Measurements from ENCODE around the gene DR1. TPM values are rescaled to one million over a fixed set of nuclear protein-coding genes. Genes with fewer than 3 reads are reported as not detected.
"Not testable (repeated sequence)": the region's sequence is repeated elsewhere in the genome, so short reads cannot be mapped to it uniquely, and the experiment has no call there.

DR1 gene
- polyA plus RNA-seq, 2 donors, result 7.0 to 17.9 TPM

- no peaks in the 10 kb centered on the region for H3K9me3 ChIP-seq (ENCODE audit: control insufficient read depth in 2 of 2, insufficient read depth in 1 of 2, low read depth in 1 of 2, low read length in 1 of 2)
- no peaks in the 10 kb centered on the region for H3K27me3 ChIP-seq (ENCODE audit: control insufficient read depth in 1 of 2, insufficient read depth in 2 of 2, low read length in 2 of 2)
- peaks cover 0 to 3% of the 10 kb centered on the region in 2 donors for H3K36me3 ChIP-seq (ENCODE audit: control insufficient read depth in 2 of 2, insufficient read depth in 2 of 2, low read length in 1 of 2)
- no peaks in the 10 kb centered on the region for H3K4me1 ChIP-seq (ENCODE audit: control insufficient read depth in 2 of 2, insufficient read depth in 2 of 2, low read length in 1 of 2)
- 68 to 82% methylated on average over 3 of the region's 3 CpGs for WGBS, 2 donors
- no peak overlapping the region for H3K4me3 ChIP-seq (ENCODE audit: low read depth in 1 of 2, low read length in 2 of 2)
- no peak overlapping the region for H3K27ac ChIP-seq (ENCODE audit: low read depth in 2 of 2, low read length in 1 of 2)
Observed at GRCh38 chr1:93362237-93362636, 16.5 kb downstream of the DR1 start.

- H3K27me3 ChIP-seq (ENCODE audit: control insufficient read depth in 1 of 2, insufficient read depth in 2 of 2, low read length in 2 of 2), result no peaks in the 10 kb centered on the region
- H3K4me3 ChIP-seq (ENCODE audit: low read depth in 1 of 2, low read length in 2 of 2), result no peak overlapping the region
- no peak overlapping the region for H3K27ac ChIP-seq (ENCODE audit: low read depth in 2 of 2, low read length in 1 of 2)
- no peaks in the 10 kb centered on the region for H3K9me3 ChIP-seq (ENCODE audit: control insufficient read depth in 2 of 2, insufficient read depth in 1 of 2, low read depth in 1 of 2, low read length in 1 of 2)
- WGBS, 2 donors, result 90 to 92% methylated on average over 2 of the region's 2 CpGs
- H3K4me1 ChIP-seq (ENCODE audit: control insufficient read depth in 2 of 2, insufficient read depth in 2 of 2, low read length in 1 of 2), result no peaks in the 10 kb centered on the region
- peaks cover 0 to 3% of the 10 kb centered on the region in 2 donors for H3K36me3 ChIP-seq (ENCODE audit: control insufficient read depth in 2 of 2, insufficient read depth in 2 of 2, low read length in 1 of 2)
Observed at GRCh38 chr1:93365813-93366212, 20.1 kb downstream of the DR1 start.

DNA sequence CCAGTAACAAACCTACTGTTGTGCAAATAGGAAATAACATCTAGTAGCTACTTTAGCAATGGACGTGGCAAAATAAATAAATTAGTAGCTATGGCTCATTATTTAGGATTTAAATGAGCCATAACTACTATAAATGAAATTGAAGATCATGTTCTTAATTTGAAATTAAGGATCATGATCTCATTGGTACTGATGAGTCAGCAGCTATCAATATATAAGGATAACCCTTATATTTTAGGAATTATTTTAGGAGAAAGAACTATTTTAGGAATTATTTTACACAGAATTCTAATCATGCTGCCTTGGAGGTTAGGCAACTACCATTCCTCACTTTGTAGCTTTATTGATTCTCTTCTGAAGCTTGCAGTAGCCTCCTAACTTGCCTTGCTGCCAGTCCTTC lies 24.0 kb downstream of the DR1 start:
- Histone ChIP-seq H3K36me3 (ENCODE audit: control insufficient read depth in 2 of 2, insufficient read depth in 2 of 2, low read length in 1 of 2) (peaks cover 0 to 3% of the 10 kb centered on the region in 2 donors), H3K27me3 (ENCODE audit: control insufficient read depth in 1 of 2, insufficient read depth in 2 of 2, low read length in 2 of 2) (no peaks in the 10 kb centered on the region), H3K9me3 (ENCODE audit: control insufficient read depth in 2 of 2, insufficient read depth in 1 of 2, low read depth in 1 of 2, low read length in 1 of 2) (no peaks in the 10 kb centered on the region), H3K4me3 (ENCODE audit: low read depth in 1 of 2, low read length in 2 of 2) (no peak overlapping the region), H3K4me1 (ENCODE audit: control insufficient read depth in 2 of 2, insufficient read depth in 2 of 2, low read length in 1 of 2) (peaks cover 0 to under 1% of the 10 kb centered on the region in 2 donors), H3K27ac (ENCODE audit: low read depth in 2 of 2, low read length in 1 of 2) (no peak overlapping the region)
- 72 to 82% methylated on average over 1 of the region's 1 CpG for WGBS, 2 donors

- Histone ChIP-seq H3K27me3 (ENCODE audit: control insufficient read depth in 1 of 2, insufficient read depth in 2 of 2, low read length in 2 of 2) (no peaks in the 10 kb centered on the region), H3K9me3 (ENCODE audit: control insufficient read depth in 2 of 2, insufficient read depth in 1 of 2, low read depth in 1 of 2, low read length in 1 of 2) (peaks cover 0 to 3% of the 10 kb centered on the region in 2 donors), H3K36me3 (ENCODE audit: control insufficient read depth in 2 of 2, insufficient read depth in 2 of 2, low read length in 1 of 2) (no peaks in the 10 kb centered on the region), H3K4me3 (ENCODE audit: low read depth in 1 of 2, low read length in 2 of 2) (no peak overlapping the region), H3K4me1 (ENCODE audit: control insufficient read depth in 2 of 2, insufficient read depth in 2 of 2, low read length in 1 of 2) (peaks cover 0 to 3% of the 10 kb centered on the region in 2 donors), H3K27ac (ENCODE audit: low read depth in 2 of 2, low read length in 1 of 2) (no peak overlapping the region)
- WGBS, 2 donors, result 94 to 96% methylated on average over 5 of the region's 5 CpGs
Observed at GRCh38 chr1:93374334-93375106, 28.8 kb downstream of the DR1 start.

DNA sequence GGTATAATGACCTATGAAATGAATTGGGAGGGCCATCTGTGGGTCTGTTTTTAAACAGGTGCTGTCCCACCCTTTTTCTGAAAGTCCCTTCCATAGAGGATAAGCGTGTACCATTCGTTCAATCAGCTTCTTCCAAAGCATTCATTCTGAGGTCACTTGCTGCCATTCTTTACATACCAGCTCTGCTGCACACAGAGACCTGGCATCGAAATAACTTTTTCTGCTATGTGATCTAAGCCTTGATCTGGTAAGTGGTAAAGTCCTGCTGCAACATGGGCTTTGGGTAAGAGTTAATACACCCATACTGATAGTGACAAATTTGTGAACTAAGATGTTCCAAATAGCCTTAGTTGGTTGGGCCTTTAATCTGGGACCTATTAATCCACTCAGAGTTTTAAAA lies 38.9 kb downstream of the DR1 start:
- Histone ChIP-seq H3K4me3 (ENCODE audit: low read depth in 1 of 2, low read length in 2 of 2) (no peak overlapping the region), H3K9me3 (ENCODE audit: control insufficient read depth in 2 of 2, insufficient read depth in 1 of 2, low read depth in 1 of 2, low read length in 1 of 2) (peaks cover 0 to 7% of the 10 kb centered on the region in 2 donors), H3K27ac (ENCODE audit: low read depth in 2 of 2, low read length in 1 of 2) (no peak overlapping the region), H3K36me3 (ENCODE audit: control insufficient read depth in 2 of 2, insufficient read depth in 2 of 2, low read length in 1 of 2) (no peaks in the 10 kb centered on the region), H3K27me3 (ENCODE audit: control insufficient read depth in 1 of 2, insufficient read depth in 2 of 2, low read length in 2 of 2) (no peaks in the 10 kb centered on the region), H3K4me1 (ENCODE audit: control insufficient read depth in 2 of 2, insufficient read depth in 2 of 2, low read length in 1 of 2) (no peaks in the 10 kb centered on the region)
- WGBS, 2 donors, result 92 to 94% methylated on average over 3 of the region's 3 CpGs

GRCh38 chr1:93386268-93386667 lies 40.6 kb downstream of the DR1 start:
- not testable (repeated sequence) for H3K9me3 ChIP-seq (ENCODE audit: control insufficient read depth in 2 of 2, insufficient read depth in 1 of 2, low read depth in 1 of 2, low read length in 1 of 2); H3K4me1 ChIP-seq (ENCODE audit: control insufficient read depth in 2 of 2, insufficient read depth in 2 of 2, low read length in 1 of 2); H3K27ac ChIP-seq (ENCODE audit: low read depth in 2 of 2, low read length in 1 of 2); H3K4me3 ChIP-seq (ENCODE audit: low read depth in 1 of 2, low read length in 2 of 2); H3K36me3 ChIP-seq (ENCODE audit: control insufficient read depth in 2 of 2, insufficient read depth in 2 of 2, low read length in 1 of 2); H3K27me3 ChIP-seq (ENCODE audit: control insufficient read depth in 1 of 2, insufficient read depth in 2 of 2, low read length in 2 of 2)
- 86 to 90% methylated on average over 7 of the region's 7 CpGs for WGBS, 2 donors

GRCh38 chr1:93394514-93394913 lies 48.8 kb downstream of the DR1 start:
- no peak overlapping the region for H3K27ac ChIP-seq (ENCODE audit: low read depth in 2 of 2, low read length in 1 of 2)
- H3K9me3 ChIP-seq (ENCODE audit: control insufficient read depth in 2 of 2, insufficient read depth in 1 of 2, low read depth in 1 of 2, low read length in 1 of 2), result no peaks in the 10 kb centered on the region
- no peak overlapping the region for H3K4me3 ChIP-seq (ENCODE audit: low read depth in 1 of 2, low read length in 2 of 2)
- no peaks in the 10 kb centered on the region for H3K4me1 ChIP-seq (ENCODE audit: control insufficient read depth in 2 of 2, insufficient read depth in 2 of 2, low read length in 1 of 2)
- H3K36me3 ChIP-seq (ENCODE audit: control insufficient read depth in 2 of 2, insufficient read depth in 2 of 2, low read length in 1 of 2), result no peaks in the 10 kb centered on the region
- H3K27me3 ChIP-seq (ENCODE audit: control insufficient read depth in 1 of 2, insufficient read depth in 2 of 2, low read length in 2 of 2), result no peaks in the 10 kb centered on the region
- WGBS, 2 donors, result 97 to 98% methylated on average over 2 of the region's 2 CpGs

GRCh38 chr1:93395195-93395594 lies 49.5 kb downstream of the DR1 start:
- Histone ChIP-seq H3K9me3 (ENCODE audit: control insufficient read depth in 2 of 2, insufficient read depth in 1 of 2, low read depth in 1 of 2, low read length in 1 of 2) (no peaks in the 10 kb centered on the region), H3K36me3 (ENCODE audit: control insufficient read depth in 2 of 2, insufficient read depth in 2 of 2, low read length in 1 of 2) (no peaks in the 10 kb centered on the region), H3K27me3 (ENCODE audit: control insufficient read depth in 1 of 2, insufficient read depth in 2 of 2, low read length in 2 of 2) (no peaks in the 10 kb centered on the region), H3K4me3 (ENCODE audit: low read depth in 1 of 2, low read length in 2 of 2) (no peak overlapping the region), H3K27ac (ENCODE audit: low read depth in 2 of 2, low read length in 1 of 2) (no peak overlapping the region), H3K4me1 (ENCODE audit: control insufficient read depth in 2 of 2, insufficient read depth in 2 of 2, low read length in 1 of 2) (no peaks in the 10 kb centered on the region)
- 83 to 84% methylated on average over 1 of the region's 1 CpG for WGBS, 2 donors

GRCh38 chr1:93399781-93400180 lies 54.1 kb downstream of the DR1 start:
- H3K9me3 ChIP-seq (ENCODE audit: control insufficient read depth in 2 of 2, insufficient read depth in 1 of 2, low read depth in 1 of 2, low read length in 1 of 2), result no peaks in the 10 kb centered on the region
- H3K4me1 ChIP-seq (ENCODE audit: control insufficient read depth in 2 of 2, insufficient read depth in 2 of 2, low read length in 1 of 2), result no peaks in the 10 kb centered on the region
- H3K4me3 ChIP-seq (ENCODE audit: low read depth in 1 of 2, low read length in 2 of 2), result no peak overlapping the region
- H3K36me3 ChIP-seq (ENCODE audit: control insufficient read depth in 2 of 2, insufficient read depth in 2 of 2, low read length in 1 of 2), result no peaks in the 10 kb centered on the region
- no peak overlapping the region for H3K27ac ChIP-seq (ENCODE audit: low read depth in 2 of 2, low read length in 1 of 2)
- H3K27me3 ChIP-seq (ENCODE audit: control insufficient read depth in 1 of 2, insufficient read depth in 2 of 2, low read length in 2 of 2), result no peaks in the 10 kb centered on the region

DNA sequence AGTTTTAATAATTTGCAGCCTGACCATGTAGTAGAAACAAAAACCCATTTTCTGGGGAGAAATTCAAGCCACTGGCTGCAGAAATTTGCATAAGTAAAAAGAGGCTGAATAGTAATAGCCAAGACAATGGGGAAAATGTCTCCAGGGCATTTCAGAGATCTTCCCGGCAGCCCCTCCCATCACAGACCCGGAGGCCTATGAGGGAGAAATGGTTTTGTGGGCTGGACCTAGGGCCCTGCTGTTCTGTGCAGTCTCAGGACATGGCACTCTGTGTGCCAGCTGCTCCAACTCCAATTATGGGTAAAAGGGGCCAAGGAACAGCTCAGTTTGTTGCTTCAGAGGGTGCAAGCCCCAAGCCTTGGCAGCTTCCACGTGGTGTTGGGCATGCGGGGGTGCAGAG lies 62.5 kb downstream of the DR1 start:
- Histone ChIP-seq H3K27me3 (ENCODE audit: control insufficient read depth in 1 of 2, insufficient read depth in 2 of 2, low read length in 2 of 2) (no peaks in the 10 kb centered on the region), H3K4me3 (ENCODE audit: low read depth in 1 of 2, low read length in 2 of 2) (no peak overlapping the region), H3K4me1 (ENCODE audit: control insufficient read depth in 2 of 2, insufficient read depth in 2 of 2, low read length in 1 of 2) (no peaks in the 10 kb centered on the region), H3K9me3 (ENCODE audit: control insufficient read depth in 2 of 2, insufficient read depth in 1 of 2, low read depth in 1 of 2, low read length in 1 of 2) (no peaks in the 10 kb centered on the region), H3K27ac (ENCODE audit: low read depth in 2 of 2, low read length in 1 of 2) (no peak overlapping the region), H3K36me3 (ENCODE audit: control insufficient read depth in 2 of 2, insufficient read depth in 2 of 2, low read length in 1 of 2) (no peaks in the 10 kb centered on the region)
- WGBS, 2 donors, result 81 to 85% methylated on average over 4 of the region's 4 CpGs
